ENCODE measurements around the gene PDE7B.

DNA sequence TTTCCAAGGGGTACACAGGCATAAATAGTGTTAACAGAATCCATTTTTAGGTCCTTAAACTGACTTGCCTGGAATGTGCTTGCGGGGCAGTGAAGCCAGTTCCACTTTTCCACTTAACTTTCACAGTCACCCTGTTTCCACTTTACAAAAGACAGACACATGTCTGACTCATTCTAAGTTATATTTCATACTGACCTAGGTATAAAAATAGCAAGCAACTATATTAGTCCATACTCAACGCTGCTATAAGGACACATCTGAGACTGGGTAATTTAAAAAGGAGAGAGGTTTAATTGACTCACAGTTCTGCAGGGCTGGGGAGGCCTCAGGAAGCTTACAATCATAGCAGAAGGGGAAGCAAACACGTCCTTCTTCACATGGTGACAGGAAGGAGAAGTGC is 310.4 kb downstream of the PDE7B start:
- TF ChIP-seq, protein P1, sequence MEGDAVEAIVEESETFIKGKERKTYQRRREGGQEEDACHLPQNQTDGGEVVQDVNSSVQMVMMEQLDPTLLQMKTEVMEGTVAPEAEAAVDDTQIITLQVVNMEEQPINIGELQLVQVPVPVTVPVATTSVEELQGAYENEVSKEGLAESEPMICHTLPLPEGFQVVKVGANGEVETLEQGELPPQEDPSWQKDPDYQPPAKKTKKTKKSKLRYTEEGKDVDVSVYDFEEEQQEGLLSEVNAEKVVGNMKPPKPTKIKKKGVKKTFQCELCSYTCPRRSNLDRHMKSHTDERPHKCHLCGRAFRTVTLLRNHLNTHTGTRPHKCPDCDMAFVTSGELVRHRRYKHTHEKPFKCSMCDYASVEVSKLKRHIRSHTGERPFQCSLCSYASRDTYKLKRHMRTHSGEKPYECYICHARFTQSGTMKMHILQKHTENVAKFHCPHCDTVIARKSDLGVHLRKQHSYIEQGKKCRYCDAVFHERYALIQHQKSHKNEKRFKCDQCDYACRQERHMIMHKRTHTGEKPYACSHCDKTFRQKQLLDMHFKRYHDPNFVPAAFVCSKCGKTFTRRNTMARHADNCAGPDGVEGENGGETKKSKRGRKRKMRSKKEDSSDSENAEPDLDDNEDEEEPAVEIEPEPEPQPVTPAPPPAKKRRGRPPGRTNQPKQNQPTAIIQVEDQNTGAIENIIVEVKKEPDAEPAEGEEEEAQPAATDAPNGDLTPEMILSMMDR (IDR thresholded peaks at IDR 0.05), result no peak
- TF ChIP-seq EZH2 (IDR thresholded peaks at IDR 0.05; ENCODE audit: borderline replicate concordance, insufficient read depth, low read depth, low read length, poor library complexity, severe bottlenecking), result no peak
